GM23338 (cell line): Measurements from ENCODE around the gene SEMA3C.

Experiments used
- EZH2phosphoT487 ChIP-seq: fragments of 200-600 bp; sonication (generic); IDR thresholded peaks from one replicate; pipeline ENCODE4 v1.8.1; 2018; ENCODE audit warnings: antibody characterized with exemption; ENCODE audit not compliant: unreplicated experiment
- POLR2AphosphoS5 ChIP-seq: IDR thresholded peaks from 2 replicates; pipeline ENCODE4 v1.6.1; 2016; ENCODE audit warnings: antibody characterized with exemption, low read depth
- STAT1 ChIP-seq: IDR thresholded peaks from one replicate; pipeline ENCODE4 v1.6.1; 2016; ENCODE audit warnings: antibody characterized with exemption; ENCODE audit not compliant: unreplicated experiment
- TF ChIP-seq, protein P1 (sequence below): IDR thresholded peaks from one replicate; pipeline ENCODE4 v1.6.1; 2018; ENCODE audit warnings: antibody characterized with exemption; ENCODE audit not compliant: unreplicated experiment
- TF ChIP-seq, protein P2 (sequence below), 2 experiments: fragments of 200-600 bp in 1 of 2; sonication (generic) in 1 of 2; conservative IDR thresholded peaks; 2 replicates each; pipeline versions ENCODE4 v1.5.1 to v1.6.1; 2016 to 2017; ENCODE audit warnings: antibody characterized with exemption in 2 of 2, low read depth in 2 of 2, mild to moderate bottlenecking in 2 of 2, moderate library complexity in 1 of 2

DNA sequence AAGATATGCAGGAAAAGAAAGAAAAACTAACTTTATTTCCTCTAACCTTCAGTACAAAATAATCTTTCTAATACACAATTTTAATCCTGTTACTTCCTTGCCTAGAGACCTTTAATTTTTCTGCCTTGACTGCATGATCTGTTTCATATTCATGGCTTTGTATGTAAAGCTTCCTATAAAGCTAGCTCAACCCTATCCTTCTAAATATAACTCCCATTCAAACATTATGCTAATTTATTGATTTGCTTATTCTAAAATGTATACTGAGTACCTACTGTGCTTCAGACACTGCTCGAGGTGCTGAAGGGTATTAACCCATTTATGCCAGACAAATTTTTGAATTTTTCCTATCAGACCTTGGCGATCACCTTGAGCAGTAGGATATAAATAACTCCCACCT lies 47.6 kb downstream of the SEMA3C start:
- TF ChIP-seq, protein P1, sequence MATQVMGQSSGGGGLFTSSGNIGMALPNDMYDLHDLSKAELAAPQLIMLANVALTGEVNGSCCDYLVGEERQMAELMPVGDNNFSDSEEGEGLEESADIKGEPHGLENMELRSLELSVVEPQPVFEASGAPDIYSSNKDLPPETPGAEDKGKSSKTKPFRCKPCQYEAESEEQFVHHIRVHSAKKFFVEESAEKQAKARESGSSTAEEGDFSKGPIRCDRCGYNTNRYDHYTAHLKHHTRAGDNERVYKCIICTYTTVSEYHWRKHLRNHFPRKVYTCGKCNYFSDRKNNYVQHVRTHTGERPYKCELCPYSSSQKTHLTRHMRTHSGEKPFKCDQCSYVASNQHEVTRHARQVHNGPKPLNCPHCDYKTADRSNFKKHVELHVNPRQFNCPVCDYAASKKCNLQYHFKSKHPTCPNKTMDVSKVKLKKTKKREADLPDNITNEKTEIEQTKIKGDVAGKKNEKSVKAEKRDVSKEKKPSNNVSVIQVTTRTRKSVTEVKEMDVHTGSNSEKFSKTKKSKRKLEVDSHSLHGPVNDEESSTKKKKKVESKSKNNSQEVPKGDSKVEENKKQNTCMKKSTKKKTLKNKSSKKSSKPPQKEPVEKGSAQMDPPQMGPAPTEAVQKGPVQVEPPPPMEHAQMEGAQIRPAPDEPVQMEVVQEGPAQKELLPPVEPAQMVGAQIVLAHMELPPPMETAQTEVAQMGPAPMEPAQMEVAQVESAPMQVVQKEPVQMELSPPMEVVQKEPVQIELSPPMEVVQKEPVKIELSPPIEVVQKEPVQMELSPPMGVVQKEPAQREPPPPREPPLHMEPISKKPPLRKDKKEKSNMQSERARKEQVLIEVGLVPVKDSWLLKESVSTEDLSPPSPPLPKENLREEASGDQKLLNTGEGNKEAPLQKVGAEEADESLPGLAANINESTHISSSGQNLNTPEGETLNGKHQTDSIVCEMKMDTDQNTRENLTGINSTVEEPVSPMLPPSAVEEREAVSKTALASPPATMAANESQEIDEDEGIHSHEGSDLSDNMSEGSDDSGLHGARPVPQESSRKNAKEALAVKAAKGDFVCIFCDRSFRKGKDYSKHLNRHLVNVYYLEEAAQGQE, result no peak
- TF ChIP-seq EZH2phosphoT487, result no peak
- TF ChIP-seq, protein P2, sequence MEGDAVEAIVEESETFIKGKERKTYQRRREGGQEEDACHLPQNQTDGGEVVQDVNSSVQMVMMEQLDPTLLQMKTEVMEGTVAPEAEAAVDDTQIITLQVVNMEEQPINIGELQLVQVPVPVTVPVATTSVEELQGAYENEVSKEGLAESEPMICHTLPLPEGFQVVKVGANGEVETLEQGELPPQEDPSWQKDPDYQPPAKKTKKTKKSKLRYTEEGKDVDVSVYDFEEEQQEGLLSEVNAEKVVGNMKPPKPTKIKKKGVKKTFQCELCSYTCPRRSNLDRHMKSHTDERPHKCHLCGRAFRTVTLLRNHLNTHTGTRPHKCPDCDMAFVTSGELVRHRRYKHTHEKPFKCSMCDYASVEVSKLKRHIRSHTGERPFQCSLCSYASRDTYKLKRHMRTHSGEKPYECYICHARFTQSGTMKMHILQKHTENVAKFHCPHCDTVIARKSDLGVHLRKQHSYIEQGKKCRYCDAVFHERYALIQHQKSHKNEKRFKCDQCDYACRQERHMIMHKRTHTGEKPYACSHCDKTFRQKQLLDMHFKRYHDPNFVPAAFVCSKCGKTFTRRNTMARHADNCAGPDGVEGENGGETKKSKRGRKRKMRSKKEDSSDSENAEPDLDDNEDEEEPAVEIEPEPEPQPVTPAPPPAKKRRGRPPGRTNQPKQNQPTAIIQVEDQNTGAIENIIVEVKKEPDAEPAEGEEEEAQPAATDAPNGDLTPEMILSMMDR (conservative IDR thresholded peaks at IDR 0.05; ENCODE audit: low read depth in 2 of 2), result no peak
- TF ChIP-seq STAT1, result no peak
- no peak for TF ChIP-seq POLR2AphosphoS5
